Activated T-cell treated with anti-CD3 and anti-CD28 coated beads for 1 hour (primary cell): ENCODE data around the gene CCNK.

Source experiments
- DNase-seq: peaks from one replicate; pipeline ENCODE4 v3.0.0-alpha.2; 2020; ENCODE audit warnings: low read depth

The CCNK gene

GRCh38 chr14:99519931-99520421 is 38.8 kb downstream of the CCNK start:
- no peak for DNase-seq

GRCh38 chr14:99520571-99521081 is 39.4 kb downstream of the CCNK start:
- no peak for DNase-seq

- no peak for DNase-seq
Observed at GRCh38 chr14:99521176-99522024, 40.2 kb downstream of the CCNK start.

- no peak for DNase-seq
Observed at GRCh38 chr14:99522025-99522401, 40.8 kb downstream of the CCNK start.

- DNase-seq: no peak
Observed at GRCh38 chr14:99522457-99522891, 41.3 kb downstream of the CCNK start.

GRCh38 chr14:99522934-99523703 is 41.9 kb downstream of the CCNK start:
- DNase-seq: no peak

- DNase-seq: no peak
Observed at GRCh38 chr14:99523704-99524055, 42.5 kb downstream of the CCNK start.

GRCh38 chr14:99524091-99524661 is 43.0 kb downstream of the CCNK start:
- DNase-seq: no peak

GRCh38 chr14:99524804-99525698 is 43.8 kb downstream of the CCNK start:
- no peak for DNase-seq

- DNase-seq: no peak
Observed at GRCh38 chr14:99525699-99526080, 44.5 kb downstream of the CCNK start.

GRCh38 chr14:99527026-99527425 is 45.8 kb downstream of the CCNK start:
- no peak for DNase-seq

GRCh38 chr14:99527427-99528076 is 46.3 kb downstream of the CCNK start:
- DNase-seq: no peak

GRCh38 chr14:99529899-99530298 is 48.7 kb downstream of the CCNK start:
- DNase-seq: no peak

- no peak for DNase-seq
Observed at GRCh38 chr14:99530407-99531155, 49.4 kb downstream of the CCNK start.

GRCh38 chr14:99531251-99532096 is 50.3 kb downstream of the CCNK start:
- DNase-seq: no peak

GRCh38 chr14:99532310-99532709 is 51.1 kb downstream of the CCNK start:
- DNase-seq: no peak

GRCh38 chr14:99534333-99534732 is 53.1 kb downstream of the CCNK start:
- DNase-seq: no peak

- no peak for DNase-seq
Observed at GRCh38 chr14:99534863-99535262, 53.7 kb downstream of the CCNK start.

- DNase-seq: no peak
Observed at GRCh38 chr14:99535448-99535847, 54.2 kb downstream of the CCNK start.
